Adipose tissue (tissue), 3 donors: ENCODE measurements around the gene GTF2A1. TPM values are rescaled to one million over a fixed set of nuclear protein-coding genes. Genes with fewer than 3 reads are reported as not detected.

Source experiments
- H3K27ac ChIP-seq: one replicate; pipeline ENCODE4 v1.5.1; 2013; ENCODE audit warnings: low read depth, low read length
- WGBS, 3 donors: extraction: QIAGEN DNeasy Blood & Tissue Kit; methylation state at CpG; one replicate each; pipeline ENCODE4 v1.1.7; 2013; 5-methylcytosine and 5-hydroxymethylcytosine counted together
- polyA plus RNA-seq, 3 donors: library from polyadenylated mRNA; stranded (reverse); fragments of 200-250 nt; gene quantifications; one replicate each; pipeline ENCODE4 v1.2.3, GENCODE V29; 2013
- donor health status: healthy with polysubstance abuse.
- donor health status: Bipolar disorder and iron deficiency.
- donor health status: healthy.

The GTF2A1 gene
- polyA plus RNA-seq, 3 donors, result 4.1 to 9.2 (median 6.4) TPM

- WGBS, 3 donors, result 83 to 97% (median 95%) methylated on average over 2 of the region's 2 CpGs
- no peak overlapping the region for H3K27ac ChIP-seq
These were observed 22.1 kb downstream of the GTF2A1 start for GRCh38 chr14:81198651-81199050.

GRCh38 chr14:81193924-81194633 lies 26.7 kb downstream of the GTF2A1 start:
- no peak overlapping the region for H3K27ac ChIP-seq
- WGBS, 3 donors, result 83 to 91% (median 87%) methylated on average over 3 of the region's 3 CpGs

- WGBS, 3 donors, result 82 to 91% (median 83%) methylated on average over 2 of the region's 2 CpGs
- H3K27ac ChIP-seq, result no peak overlapping the region
These were observed 28.2 kb downstream of the GTF2A1 start for GRCh38 chr14:81192594-81192993.

- 97 to 99% (median 98%) methylated on average over 5 of the region's 5 CpGs for WGBS, 3 donors
- no peak overlapping the region for H3K27ac ChIP-seq
These were observed 32.8 kb downstream of the GTF2A1 start for GRCh38 chr14:81187832-81188522.

- H3K27ac ChIP-seq, result no peak overlapping the region
- WGBS, 3 donors, result 81 to 96% (median 90%) methylated on average over 2 of the region's 2 CpGs
These were observed 41.1 kb downstream of the GTF2A1 start for GRCh38 chr14:81179631-81180030.

- no peak overlapping the region for H3K27ac ChIP-seq
These were observed 42.7 kb downstream of the GTF2A1 start for GRCh38 chr14:81178063-81178462.

GRCh38 chr14:81177225-81177624 lies 43.5 kb downstream of the GTF2A1 start:
- WGBS, 3 donors, result 57 to 76% (median 63%) methylated on average over 1 of the region's 1 CpG
- H3K27ac ChIP-seq, result no peak overlapping the region

GRCh38 chr14:81176241-81176640 lies 44.5 kb downstream of the GTF2A1 start:
- no peak overlapping the region for H3K27ac ChIP-seq
- 70 to 94% (median 80%) methylated on average over 3 of the region's 3 CpGs for WGBS, 3 donors

GRCh38 chr14:81172881-81173280 lies 47.9 kb downstream of the GTF2A1 start:
- 85 to 89% (median 85%) methylated on average over 3 of the region's 3 CpGs for WGBS, 3 donors
- H3K27ac ChIP-seq, result no peak overlapping the region

GRCh38 chr14:81172353-81172752 lies 48.4 kb downstream of the GTF2A1 start:
- 62 to 77% (median 65%) methylated on average over 2 of the region's 2 CpGs for WGBS, 3 donors
- no peak overlapping the region for H3K27ac ChIP-seq

GRCh38 chr14:81170829-81171195 lies 49.9 kb downstream of the GTF2A1 start:
- 11 to 23% (median 15%) methylated on average over 3 of the region's 3 CpGs for WGBS, 3 donors
- H3K27ac ChIP-seq, result no peak overlapping the region

- H3K27ac ChIP-seq, result no peak overlapping the region
- 0 to 1% (median 0%) methylated on average over 28 of the region's 28 CpGs for WGBS, 3 donors
These were observed 50.5 kb downstream of the GTF2A1 start for GRCh38 chr14:81170104-81170828.

- 1 to 3% (median 2%) methylated on average over 10 of the region's 10 CpGs for WGBS, 3 donors
- no peak overlapping the region for H3K27ac ChIP-seq
These were observed 51.1 kb downstream of the GTF2A1 start for GRCh38 chr14:81169711-81170103.

GRCh38 chr14:81169267-81169666 lies 51.5 kb downstream of the GTF2A1 start:
- no peak overlapping the region for H3K27ac ChIP-seq
- WGBS, 3 donors, result 53 to 58% (median 54%) methylated on average over 4 of the region's 4 CpGs

GRCh38 chr14:81166121-81166520 lies 54.6 kb downstream of the GTF2A1 start:
- whole genome bisulfite sequencing, 3 donors, result 77 to 89% (median 86%) methylated on average over 2 of the region's 2 CpGs
- H3K27ac ChIP-seq, result no peak overlapping the region

- WGBS, 3 donors, result 42 to 62% (median 58%) methylated on average over 4 of the region's 4 CpGs
- H3K27ac ChIP-seq, result no peak overlapping the region
These were observed 55.6 kb downstream of the GTF2A1 start for GRCh38 chr14:81165188-81165587.

- no peak overlapping the region for H3K27ac ChIP-seq
- 11 to 19% (median 14%) methylated on average over 1 of the region's 1 CpG for WGBS, 3 donors
These were observed 56.5 kb downstream of the GTF2A1 start for GRCh38 chr14:81164167-81164774.

GRCh38 chr14:81162941-81163340 lies 57.8 kb downstream of the GTF2A1 start:
- no peak overlapping the region for H3K27ac ChIP-seq
- 51 to 70% (median 62%) methylated on average over 3 of the region's 3 CpGs for WGBS, 3 donors

GRCh38 chr14:81161749-81162148 lies 59.0 kb downstream of the GTF2A1 start:
- WGBS, 3 donors, result 53 to 81% (median 55%) methylated on average over 1 of the region's 1 CpG
- no peak overlapping the region for H3K27ac ChIP-seq
